OCI-LY1 (cell line): ENCODE results near the gene RERE.

Experiments
- H2AFZ ChIP-seq: fragments of 200-600 bp; sonication (generic), shearing (Covaris generic); 2 replicates; pipeline ENCODE4 v1.6.0; 2014; ENCODE audit warnings: antibody characterized with exemption, mild to moderate bottlenecking, low read length
- H3F3A ChIP-seq: fragments of 200-600 bp; sonication (generic), shearing (Covaris generic); 2 replicates; pipeline ENCODE4 v1.6.0; 2014; ENCODE audit warnings: mild to moderate bottlenecking, antibody characterized with exemption, low read length, moderate library complexity; ENCODE audit not compliant: insufficient read depth
- H3K27ac ChIP-seq: fragments of 200-600 bp; sonication (generic); 2 replicates; pipeline ENCODE4 v1.5.1; 2014; ENCODE audit warnings: low read length, mixed run types, mild to moderate bottlenecking, low read depth; ENCODE audit not compliant: poor library complexity, severe bottlenecking
- H3K27me3 ChIP-seq: fragments of 200-600 bp; sonication (generic); 2 replicates; pipeline ENCODE4 v1.6.0; 2014; ENCODE audit warnings: antibody characterized with exemption, mild to moderate bottlenecking, low read length, moderate library complexity; ENCODE audit not compliant: insufficient read depth
- H3K36me3 ChIP-seq: fragments of 200-600 bp; sonication (generic); 2 replicates; pipeline ENCODE4 v1.6.1; 2014; ENCODE audit warnings: mild to moderate bottlenecking, antibody characterized with exemption, low read length, moderate library complexity, mixed read lengths; ENCODE audit not compliant: insufficient read depth
- H3K4me1 ChIP-seq: fragments of 200-600 bp; sonication (generic); 2 replicates; pipeline ENCODE4 v1.5.1; 2014; ENCODE audit warnings: mild to moderate bottlenecking, low read length, moderate library complexity; ENCODE audit not compliant: insufficient read depth, severe bottlenecking
- H3K4me2 ChIP-seq: fragments of 200-600 bp; sonication (generic), shearing (Covaris generic); 2 replicates; pipeline ENCODE4 v1.6.1; 2014; ENCODE audit warnings: low read length
- H3K4me3 ChIP-seq: fragments of 200-600 bp; sonication (generic); 2 replicates; pipeline ENCODE4 v1.5.1; 2014; ENCODE audit warnings: low read length, low read depth, mild to moderate bottlenecking, mixed read lengths; ENCODE audit not compliant: poor library complexity, severe bottlenecking
- H3K79me2 ChIP-seq: fragments of 200-600 bp; shearing (Covaris generic); 2 replicates; pipeline ENCODE4 v1.6.1; 2016; ENCODE audit warnings: mixed run types, low read length, mixed read lengths; ENCODE audit not compliant: insufficient read depth
- H3K9ac ChIP-seq: fragments of 200-600 bp; sonication (generic), shearing (Covaris generic); 2 replicates; pipeline ENCODE4 v1.6.1; 2014; ENCODE audit warnings: mild to moderate bottlenecking, low read length, mixed read lengths
- H3K9me2 ChIP-seq: fragments of 200-600 bp; sonication (generic), shearing (Covaris generic); 2 replicates; pipeline ENCODE4 v1.6.1; 2014; ENCODE audit warnings: low read depth, mild to moderate bottlenecking, low read length, mixed read lengths
- H3K9me3 ChIP-seq: fragments of 200-600 bp; shearing (Covaris generic); 2 replicates; pipeline ENCODE4 v1.6.1; 2014; ENCODE audit warnings: low read length, mixed read lengths
- H4K20me1 ChIP-seq: fragments of 200-600 bp; sonication (generic), shearing (Covaris generic); 2 replicates; pipeline ENCODE4 v1.6.0; 2016; ENCODE audit warnings: mild to moderate bottlenecking, low read length; ENCODE audit not compliant: insufficient read depth
- EZH2 ChIP-seq: fragments of 200-600 bp; sonication (generic), shearing (Covaris generic); IDR thresholded peaks from 2 replicates; pipeline ENCODE4 v1.8.0; 2017; ENCODE audit warnings: borderline replicate concordance, mixed run types, mild to moderate bottlenecking, antibody characterized with exemption, low read length, moderate library complexity, mixed read lengths
- TF ChIP-seq, protein P1 (sequence below): fragments of 200-600 bp; sonication (generic), shearing (Covaris generic); IDR thresholded peaks from 2 replicates; pipeline ENCODE4 v1.5.1; 2017; ENCODE audit warnings: mild to moderate bottlenecking, antibody characterized with exemption, low read length, moderate library complexity, mixed read lengths

Gene RERE

DNA sequence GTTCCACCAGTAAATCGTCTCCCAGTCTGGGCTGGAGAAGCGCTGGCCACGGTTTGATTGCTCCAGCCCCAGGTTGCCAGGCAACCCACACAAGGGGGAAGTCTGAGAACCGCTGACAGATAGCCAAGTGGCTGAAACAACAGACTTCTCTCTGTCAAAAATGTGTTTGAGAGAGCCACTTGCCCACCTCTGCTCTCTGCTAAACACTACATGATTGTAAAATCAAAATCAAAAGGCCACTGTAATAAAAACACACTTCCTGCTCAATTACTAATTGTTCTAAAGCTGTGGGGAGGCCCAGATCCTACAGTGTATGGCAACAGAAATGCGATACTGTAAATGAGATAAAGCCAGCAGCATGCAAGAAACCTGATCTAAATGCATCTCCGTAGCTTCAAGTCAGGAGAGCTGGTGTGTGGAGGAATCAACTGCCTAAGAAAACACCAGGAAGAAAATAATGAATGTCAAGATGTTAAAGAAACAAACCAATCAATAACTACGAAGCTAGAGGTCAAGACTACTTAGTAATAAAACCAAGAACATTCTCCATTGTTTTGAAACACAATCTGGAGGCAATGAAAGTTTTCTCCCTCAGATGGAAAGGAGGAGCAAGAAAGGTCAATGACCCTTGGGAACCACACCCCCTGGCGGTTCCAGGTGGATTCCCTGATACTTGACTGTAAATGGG lies 378.3 kb downstream of the RERE start:
- Histone ChIP-seq H3F3A (peaks cover 6% of the 10 kb centered on the region; the same call in 1 of the 2 replicates), H3K4me2 (peak overlapping the region; percentile 67), H3K9me2 (no peaks in the 10 kb centered on the region), H3K27me3 (no peaks in the 10 kb centered on the region), H3K9me3 (no peaks in the 10 kb centered on the region), H3K9ac (peak overlapping the region; percentile 51), H3K27ac (peak overlapping the region; percentile 95), H3K36me3 (no peaks in the 10 kb centered on the region), H3K79me2 (no peaks in the 10 kb centered on the region), H3K4me3 (peak overlapping the region; percentile 36), H3K4me1 (peaks cover 62% of the 10 kb centered on the region), H4K20me1 (no peaks in the 10 kb centered on the region), H2AFZ (no peak overlapping the region)
- TF ChIP-seq EZH2 = no peak
- TF ChIP-seq, protein P1, sequence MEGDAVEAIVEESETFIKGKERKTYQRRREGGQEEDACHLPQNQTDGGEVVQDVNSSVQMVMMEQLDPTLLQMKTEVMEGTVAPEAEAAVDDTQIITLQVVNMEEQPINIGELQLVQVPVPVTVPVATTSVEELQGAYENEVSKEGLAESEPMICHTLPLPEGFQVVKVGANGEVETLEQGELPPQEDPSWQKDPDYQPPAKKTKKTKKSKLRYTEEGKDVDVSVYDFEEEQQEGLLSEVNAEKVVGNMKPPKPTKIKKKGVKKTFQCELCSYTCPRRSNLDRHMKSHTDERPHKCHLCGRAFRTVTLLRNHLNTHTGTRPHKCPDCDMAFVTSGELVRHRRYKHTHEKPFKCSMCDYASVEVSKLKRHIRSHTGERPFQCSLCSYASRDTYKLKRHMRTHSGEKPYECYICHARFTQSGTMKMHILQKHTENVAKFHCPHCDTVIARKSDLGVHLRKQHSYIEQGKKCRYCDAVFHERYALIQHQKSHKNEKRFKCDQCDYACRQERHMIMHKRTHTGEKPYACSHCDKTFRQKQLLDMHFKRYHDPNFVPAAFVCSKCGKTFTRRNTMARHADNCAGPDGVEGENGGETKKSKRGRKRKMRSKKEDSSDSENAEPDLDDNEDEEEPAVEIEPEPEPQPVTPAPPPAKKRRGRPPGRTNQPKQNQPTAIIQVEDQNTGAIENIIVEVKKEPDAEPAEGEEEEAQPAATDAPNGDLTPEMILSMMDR = peak; percentile 16; the same call in 1 of the 2 replicates

GRCh38 chr1:8438489-8438888 lies 379.0 kb downstream of the RERE start:
- TF ChIP-seq, protein P1 = no peak
- no peak for TF ChIP-seq EZH2
- Histone ChIP-seq H3K4me1 (peaks cover 67% of the 10 kb centered on the region), H3K27me3 (no peaks in the 10 kb centered on the region), H3K27ac (peak overlapping the region; percentile 95), H3K9ac (peak overlapping the region; percentile 25; the same call in 1 of the 2 replicates), H3K36me3 (no peaks in the 10 kb centered on the region), H3K4me3 (peak overlapping the region; percentile 36), H3K4me2 (peak overlapping the region; percentile 67), H4K20me1 (no peaks in the 10 kb centered on the region), H3F3A (peaks cover 6% of the 10 kb centered on the region; the same call in 1 of the 2 replicates), H3K9me3 (no peaks in the 10 kb centered on the region), H3K79me2 (no peaks in the 10 kb centered on the region), H3K9me2 (no peaks in the 10 kb centered on the region), H2AFZ (no peak overlapping the region)

DNA sequence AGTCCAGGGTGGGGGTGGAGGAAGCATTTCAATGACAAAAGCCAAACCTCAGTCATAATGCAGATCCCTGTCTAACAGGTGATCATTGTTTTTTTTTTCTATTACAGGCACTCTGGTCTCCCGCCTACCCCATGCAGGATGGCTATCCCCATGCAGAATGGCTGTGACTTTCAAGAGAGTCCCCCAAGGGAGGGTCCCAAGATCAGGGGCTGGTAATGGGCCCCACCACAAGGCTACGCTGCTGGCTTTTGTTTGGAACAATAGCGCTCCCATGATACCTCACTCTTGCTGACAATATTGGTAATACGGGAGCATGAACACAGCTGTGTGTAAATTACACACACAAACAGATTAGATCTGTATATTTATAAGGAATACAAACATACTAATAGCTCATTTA lies 380.1 kb downstream of the RERE start:
- no peak overlapping the region for H3K4me2 ChIP-seq
- no peak overlapping the region for H2AFZ ChIP-seq
- no peaks in the 10 kb centered on the region for H3K79me2 ChIP-seq
- no peaks in the 10 kb centered on the region for H3K9me3 ChIP-seq
- peaks cover 6% of the 10 kb centered on the region; the same call in 1 of the 2 replicates for H3F3A ChIP-seq
- H3K27me3 ChIP-seq = no peaks in the 10 kb centered on the region
- peak overlapping the region; percentile 95 for H3K27ac ChIP-seq
- peaks cover 70% of the 10 kb centered on the region for H3K4me1 ChIP-seq
- no peak overlapping the region for H3K9ac ChIP-seq
- TF ChIP-seq, protein P1 = peak; percentile 10; the same call in 1 of the 2 replicates
- no peak for TF ChIP-seq EZH2
- H3K9me2 ChIP-seq = no peaks in the 10 kb centered on the region
- no peak overlapping the region for H3K4me3 ChIP-seq
- no peaks in the 10 kb centered on the region for H4K20me1 ChIP-seq
- H3K36me3 ChIP-seq = no peaks in the 10 kb centered on the region
